CD14-positive monocyte (primary cell): ENCODE data around the gene LTBP3. TPM values are rescaled to one million over a fixed set of nuclear protein-coding genes. Genes with fewer than 3 reads are reported as not detected.

Experiments
- DNase-seq, 3 donors: peaks; one replicate each; pipeline ENCODE4 v3.0.0-alpha.2; 2011 to 2022
- H2AFZ ChIP-seq: 2 replicates; pipeline ENCODE4 v1.6.0; 2012; ENCODE audit warnings: mild to moderate bottlenecking, low read depth, low read length, inconsistent platforms; ENCODE audit not compliant: insufficient read depth, poor library complexity, severe bottlenecking
- H3K27ac ChIP-seq, 2 donors: 1 replicate in 1 of 2; 2 replicates in 1 of 2; pipeline ENCODE4 v1.5.1; 2012 to 2013; ENCODE audit warnings: low read length in 2 of 2, control low read depth in 1 of 2, inconsistent platforms in 1 of 2, low read depth in 1 of 2, mild to moderate bottlenecking in 1 of 2
- H3K27me3 ChIP-seq, 2 donors: one replicate each; pipeline versions ENCODE4 v1.6.0 to v1.6.1; 2011 to 2013; ENCODE audit warnings: low read length in 2 of 2; ENCODE audit not compliant: control insufficient read depth in 2 of 2, insufficient read depth in 2 of 2
- H3K36me3 ChIP-seq, 2 donors: replicated peaks in 1 of 2; 1 replicate in 1 of 2; 2 replicates in 1 of 2; pipeline versions ENCODE4 v1.5.1 to v1.6.1; 2012 to 2013; ENCODE audit warnings: low read length in 2 of 2, control low read depth in 1 of 2, inconsistent platforms in 1 of 2, mild to moderate bottlenecking in 1 of 2; ENCODE audit not compliant: insufficient read depth in 2 of 2, control insufficient read depth in 1 of 2
- H3K4me1 ChIP-seq, 2 donors: 1 replicate in 1 of 2; 2 replicates in 1 of 2; pipeline versions ENCODE4 v1.5.1 to v1.6.1; 2012 to 2013; ENCODE audit warnings: low read length in 2 of 2, control low read depth in 1 of 2, inconsistent platforms in 1 of 2, mild to moderate bottlenecking in 1 of 2, moderate library complexity in 1 of 2; ENCODE audit not compliant: insufficient read depth in 2 of 2, control insufficient read depth in 1 of 2
- H3K4me2 ChIP-seq: replicated peaks from 2 replicates; pipeline ENCODE3; 2012; ENCODE audit warnings: low read length, moderate library complexity, mild to moderate bottlenecking; ENCODE audit not compliant: poor library complexity, severe bottlenecking; ENCODE audit errors: extremely low read depth
- H3K4me3 ChIP-seq, 3 experiments: fragments of 200-600 bp in 1 of 3; sonication (generic) in 1 of 3; replicated peaks in 1 of 3; 1 replicate in 2 of 3; 2 replicates in 1 of 3; pipeline ENCODE4 v1.5.1; 2011 to 2013; ENCODE audit warnings: low read length in 3 of 3, mild to moderate bottlenecking in 3 of 3, control low read depth in 2 of 3, low read depth in 2 of 3, inconsistent platforms in 1 of 3, moderate library complexity in 1 of 3
- H3K79me2 ChIP-seq: 2 replicates; pipeline ENCODE4 v1.6.0; 2012; ENCODE audit warnings: mild to moderate bottlenecking, control low read depth, inconsistent platforms, low read length, moderate library complexity; ENCODE audit not compliant: insufficient read depth
- H3K9ac ChIP-seq: 2 replicates; pipeline ENCODE4 v1.6.0; 2017; ENCODE audit warnings: low read length, mild to moderate bottlenecking; ENCODE audit not compliant: insufficient read depth, poor library complexity, severe bottlenecking
- H3K9me3 ChIP-seq, 2 donors: replicated peaks in 1 of 2; 1 replicate in 1 of 2; 2 replicates in 1 of 2; pipeline versions ENCODE4 v1.5.1 to v1.6.1; 2012 to 2013; ENCODE audit warnings: low read length in 2 of 2, control low read depth in 1 of 2; ENCODE audit not compliant: control insufficient read depth in 1 of 2, insufficient read depth in 1 of 2
- H4K20me1 ChIP-seq: 2 replicates; pipeline ENCODE4 v1.6.0; 2012; ENCODE audit warnings: mild to moderate bottlenecking, low read length, control low read depth, moderate library complexity; ENCODE audit not compliant: insufficient read depth
- H3K27ac Mint-ChIP-seq, 7 donors: one replicate each; pipeline ENCODE4 v1.8.0; 2020; ENCODE audit warnings: mild to moderate bottlenecking in 7 of 7, mixed read lengths in 7 of 7, moderate library complexity in 6 of 7, inconsistent platforms in 2 of 7
- H3K27me3 Mint-ChIP-seq, 3 donors: one replicate each; pipeline ENCODE4 v1.8.0; 2021 to 2022; ENCODE audit warnings: low read depth in 3 of 3, mild to moderate bottlenecking in 3 of 3, mixed read lengths in 3 of 3, moderate library complexity in 3 of 3, inconsistent platforms in 1 of 3
- H3K36me3 Mint-ChIP-seq, 2 donors: one replicate each; pipeline ENCODE4 v1.8.0; 2020; ENCODE audit warnings: mixed read lengths in 2 of 2, inconsistent platforms in 1 of 2, mild to moderate bottlenecking in 1 of 2
- H3K4me1 Mint-ChIP-seq: one replicate; pipeline ENCODE4 v1.8.0; 2020; ENCODE audit warnings: mild to moderate bottlenecking, mixed read lengths
- H3K4me3 Mint-ChIP-seq, 2 donors: one replicate each; pipeline ENCODE4 v1.8.0; 2020; ENCODE audit warnings: mild to moderate bottlenecking in 2 of 2, mixed read lengths in 2 of 2, moderate library complexity in 1 of 2
- H3K9me3 Mint-ChIP-seq, 7 donors: one replicate each; pipeline ENCODE4 v1.8.0; 2020 to 2022; ENCODE audit warnings: mixed read lengths in 7 of 7, mild to moderate bottlenecking in 6 of 7, moderate library complexity in 6 of 7, inconsistent platforms in 2 of 7
- CTCF ChIP-seq: fragments of 200-600 bp; IDR thresholded peaks from one replicate; pipeline ENCODE4 v1.8.0; 2022; ENCODE audit warnings: antibody characterized with exemption, mild to moderate bottlenecking
- WGBS: methylation state at CpG from one replicate; pipeline ENCODE4 v1.1.5; 2013; ENCODE audit warnings: missing lambda C conversion rate; ENCODE audit not compliant: insufficient coverage; 5-methylcytosine and 5-hydroxymethylcytosine counted together
- intact Hi-C, 2 donors: fragments of 100-400 bp; cut with micrococcal nuclease; formaldehyde crosslinking; loops; one replicate each; pipeline versions ENCODE4 v1.15.0 to v1.15.1; 2023
- polyA plus RNA-seq, 3 donors: library from polyadenylated mRNA; depleted of rRNA in 1 of 3; unstranded in 2 of 3; stranded (reverse) in 1 of 3; fragments of 300-500 nt in 2 of 3; fragments of >200 nt in 1 of 3; fragmentation: Illumina TruSeq in 2 of 3; gene quantifications; 1 replicate in 2 of 3; 2 replicates in 1 of 3; pipeline ENCODE4 v1.2.3, GENCODE V29; 2012 to 2021

The LTBP3 gene
- polyA plus RNA-seq, 3 donors: 3.4 to 19.4 (median 4.6) TPM

- Mint-ChIP-seq H3K9me3 (peaks cover 0 to 2% (median 0%) of the 10 kb centered on the region in 7 donors), H3K4me3 (no peak overlapping the region), H3K4me1 (peaks cover 49% of the 10 kb centered on the region), H3K27ac (peak overlapping the region in 2 of 7 donors; percentile 80 to 90), H3K27me3 (peaks cover 0 to 2% (median 0%) of the 10 kb centered on the region in 3 donors), H3K36me3 (peaks cover 62 to 74% of the 10 kb centered on the region in 2 donors)
- Histone ChIP-seq H3K36me3 (peaks cover 71 to 73% of the 10 kb centered on the region in 2 donors), H3K79me2 (peaks cover 96% of the 10 kb centered on the region), H3K27ac (peak overlapping the region in 1 of 2 donors; percentile 42), H3K9me3 (no peaks in the 10 kb centered on the region), H3K4me3 (no peak overlapping the region), H3K9ac (no peak overlapping the region), H3K27me3 (no peaks in the 10 kb centered on the region), H3K4me2 (no peak overlapping the region), H3K4me1 (peaks cover 32 to 59% of the 10 kb centered on the region in 2 donors), H4K20me1 (peaks cover 92% of the 10 kb centered on the region), H2AFZ (no peak overlapping the region)
- intact Hi-C loops: no loop called here
- no peak for DNase-seq
- TF ChIP-seq CTCF: no peak
- WGBS: 100% methylated on average over 1 of the region's 8 CpGs
Measured at GRCh38 chr11:65580756-65581155, 22.6 kb upstream of the LTBP3 start.

GRCh38 chr11:65580031-65580692 is 22.0 kb upstream of the LTBP3 start:
- TF ChIP-seq CTCF: no peak
- H3K4me2 ChIP-seq: no peak overlapping the region
- peaks cover 91% of the 10 kb centered on the region for H4K20me1 ChIP-seq
- Mint-ChIP-seq H3K36me3 (peaks cover 58 to 69% of the 10 kb centered on the region in 2 donors), H3K27me3 (peaks cover 0 to 2% (median 0%) of the 10 kb centered on the region in 3 donors), H3K27ac (peak overlapping the region in 5 of 7 donors; percentile 42 to 93 (median 76)), H3K4me3 (no peak overlapping the region), H3K9me3 (peaks cover 0 to 2% (median 0%) of the 10 kb centered on the region in 7 donors), H3K4me1 (peaks cover 49% of the 10 kb centered on the region)
- intact Hi-C loops: no loop called here
- H3K9ac ChIP-seq: no peak overlapping the region
- H2AFZ ChIP-seq: no peak overlapping the region
- H3K4me3 ChIP-seq: no peak overlapping the region
- H3K79me2 ChIP-seq: peaks cover 97% of the 10 kb centered on the region
- WGBS: over 99% methylated on average over 15 of the region's 19 CpGs
- H3K27ac ChIP-seq: peak overlapping the region in 1 of 2 donors; percentile 42
- no peaks in the 10 kb centered on the region for H3K9me3 ChIP-seq
- H3K4me1 ChIP-seq: peaks cover 32 to 60% of the 10 kb centered on the region in 2 donors
- H3K27me3 ChIP-seq: no peaks in the 10 kb centered on the region
- H3K36me3 ChIP-seq: peaks cover 67 to 68% of the 10 kb centered on the region in 2 donors
- no peak for DNase-seq
